Astrocyte (in vitro differentiated cells and primary cell): ENCODE measurements around the gene CTDSPL. TPM values are rescaled to one million over a fixed set of nuclear protein-coding genes. Genes with fewer than 3 reads are reported as not detected.

Experiments used
- DNase-seq: peaks from one replicate; pipeline ENCODE4 v3.0.0-alpha.2; 2010; ENCODE audit warnings: low read depth
- FAIRE-seq: peaks from 2 replicates; lab custom pipeline; 2011; peaks lifted over from hg19 to GRCh38; lab: Jason Lieb, UNC
- H2AFZ ChIP-seq: 2 replicates; pipeline ENCODE4 v1.6.0; 2012; ENCODE audit warnings: low read depth, low read length, inconsistent platforms
- H3K27ac ChIP-seq: 2 replicates; pipeline ENCODE4 v1.5.1; 2011; ENCODE audit warnings: low read depth, low read length, inconsistent platforms
- H3K27me3 ChIP-seq: 2 replicates; pipeline ENCODE4 v1.6.0; 2011; ENCODE audit warnings: low read length, inconsistent platforms; ENCODE audit not compliant: insufficient read depth
- H3K36me3 ChIP-seq: 2 replicates; pipeline ENCODE4 v1.5.1; 2011; ENCODE audit warnings: low read length, inconsistent platforms; ENCODE audit not compliant: insufficient read depth
- H3K4me1 ChIP-seq: 2 replicates; pipeline ENCODE4 v1.5.1; 2011; ENCODE audit warnings: low read length, inconsistent platforms; ENCODE audit not compliant: insufficient read depth
- H3K4me2 ChIP-seq: 2 replicates; pipeline ENCODE4 v1.6.0; 2012; ENCODE audit warnings: low read length, inconsistent platforms
- H3K4me3 ChIP-seq: 2 replicates; pipeline ENCODE4 v1.5.1; 2011; ENCODE audit warnings: low read depth, mild to moderate bottlenecking, low read length, inconsistent platforms; ENCODE audit not compliant: insufficient read depth
- H3K79me2 ChIP-seq: 2 replicates; pipeline ENCODE4 v1.6.0; 2012; ENCODE audit warnings: mild to moderate bottlenecking, low read length, inconsistent platforms; ENCODE audit not compliant: insufficient read depth
- H3K9ac ChIP-seq: 2 replicates; pipeline ENCODE4 v1.6.0; 2012; ENCODE audit warnings: mild to moderate bottlenecking, low read length, inconsistent platforms
- H3K9me3 ChIP-seq: 2 replicates; pipeline ENCODE4 v1.5.1; 2012; ENCODE audit warnings: low read depth, mild to moderate bottlenecking, low read length, inconsistent platforms; ENCODE audit not compliant: insufficient read depth
- H4K20me1 ChIP-seq: 2 replicates; pipeline ENCODE4 v1.6.0; 2012; ENCODE audit warnings: low read length, inconsistent platforms; ENCODE audit not compliant: insufficient read depth
- H3K27ac Mint-ChIP-seq: one replicate; pipeline ENCODE4 v1.8.0; 2021; ENCODE audit warnings: mild to moderate bottlenecking, mixed read lengths; ENCODE audit not compliant: unreplicated experiment
- H3K27me3 Mint-ChIP-seq: one replicate; pipeline ENCODE4 v1.8.0; 2021; ENCODE audit warnings: low read depth, mixed read lengths; ENCODE audit not compliant: unreplicated experiment
- H3K36me3 Mint-ChIP-seq: one replicate; pipeline ENCODE4 v1.8.0; 2021; ENCODE audit warnings: low read depth, mixed read lengths; ENCODE audit not compliant: unreplicated experiment
- H3K4me1 Mint-ChIP-seq: one replicate; pipeline ENCODE4 v1.8.0; 2021; ENCODE audit warnings: low read depth, mixed read lengths; ENCODE audit not compliant: unreplicated experiment
- H3K4me3 Mint-ChIP-seq: one replicate; pipeline ENCODE4 v1.8.0; 2021; ENCODE audit warnings: mild to moderate bottlenecking, moderate library complexity, mixed read lengths; ENCODE audit not compliant: unreplicated experiment
- H3K9me3 Mint-ChIP-seq: one replicate; pipeline ENCODE4 v1.8.0; 2021; ENCODE audit warnings: mild to moderate bottlenecking, mixed read lengths; ENCODE audit not compliant: unreplicated experiment
- CTCF ChIP-seq: IDR thresholded peaks from 2 replicates; pipeline ENCODE4 v1.5.1; 2011; ENCODE audit warnings: low read depth, mild to moderate bottlenecking, inconsistent platforms, low read length, moderate library complexity; ENCODE audit not compliant: insufficient read depth
- EZH2 ChIP-seq: IDR thresholded peaks from 2 replicates; pipeline ENCODE4 v1.6.1; 2012; ENCODE audit warnings: mild to moderate bottlenecking, low read length, inconsistent platforms; ENCODE audit not compliant: insufficient read depth
- total RNA-seq: library from RNA; stranded (reverse); gene quantifications from 2 replicates; pipeline ENCODE4 v1.2.1, GENCODE V29; 2021

Gene CTDSPL
- total RNA-seq, 1 donor from 2014 or later: 37.9 TPM

GRCh38 chr3:37991109-37991508 is 129.4 kb downstream of the CTDSPL start:
- H2AFZ ChIP-seq: no peak overlapping the region
- no peak for FAIRE-seq

GRCh38 chr3:37991823-37992222 is 130.1 kb downstream of the CTDSPL start:
- Mint-ChIP-seq H3K4me3 (no peak overlapping the region), H3K36me3 (no peaks in the 10 kb centered on the region), H3K27ac (no peak overlapping the region), H3K9me3 (peaks cover 2% of the 10 kb centered on the region), H3K4me1 (peaks cover 1% of the 10 kb centered on the region), H3K27me3 (peaks cover 44% of the 10 kb centered on the region)
- peaks cover 6% of the 10 kb centered on the region for H3K4me1 ChIP-seq
- H3K36me3 ChIP-seq: no peaks in the 10 kb centered on the region
- H2AFZ ChIP-seq: no peak overlapping the region
- FAIRE-seq (no peak), DNase-seq (no peak)
- H3K79me2 ChIP-seq: no peaks in the 10 kb centered on the region
- H4K20me1 ChIP-seq: no peaks in the 10 kb centered on the region
- H3K27ac ChIP-seq: no peak overlapping the region
- no peak overlapping the region for H3K4me2 ChIP-seq
- no peak overlapping the region for H3K9ac ChIP-seq
- no peaks in the 10 kb centered on the region for H3K9me3 ChIP-seq
- no peak overlapping the region for H3K4me3 ChIP-seq
- TF ChIP-seq CTCF: no peak
- H3K27me3 ChIP-seq: peaks cover 5% of the 10 kb centered on the region

More at GRCh38 chr3:37991109-37991508, 129.4 kb downstream of the CTDSPL start:
- Mint-ChIP-seq H3K27ac (no peak overlapping the region), H3K9me3 (peaks cover 2% of the 10 kb centered on the region), H3K4me3 (no peak overlapping the region), H3K27me3 (peaks cover 44% of the 10 kb centered on the region), H3K36me3 (peaks cover under 1% of the 10 kb centered on the region), H3K4me1 (peaks cover 1% of the 10 kb centered on the region)
- peaks cover 5% of the 10 kb centered on the region for H3K27me3 ChIP-seq
- TF ChIP-seq CTCF (no peak), EZH2 (no peak)
- H4K20me1 ChIP-seq: no peaks in the 10 kb centered on the region
- no peaks in the 10 kb centered on the region for H3K79me2 ChIP-seq
- H3K9ac ChIP-seq: no peak overlapping the region
- no peak overlapping the region for H3K4me2 ChIP-seq
- H3K9me3 ChIP-seq: no peaks in the 10 kb centered on the region
- H3K27ac ChIP-seq: no peak overlapping the region
- DNase-seq: no peak
- H3K4me3 ChIP-seq: no peak overlapping the region
- H3K36me3 ChIP-seq: no peaks in the 10 kb centered on the region
- H3K4me1 ChIP-seq: peaks cover 6% of the 10 kb centered on the region

GRCh38 chr3:37992271-37993066 is 130.8 kb downstream of the CTDSPL start:
- DNase-seq: no peak
- H2AFZ ChIP-seq: no peak overlapping the region
- H3K4me3 Mint-ChIP-seq: no peak overlapping the region

More at GRCh38 chr3:37992271-37993066, 130.8 kb downstream of the CTDSPL start:
- no peak overlapping the region for H3K27ac ChIP-seq
- no peak overlapping the region for H3K4me2 ChIP-seq
- peaks cover 1% of the 10 kb centered on the region for H3K4me1 Mint-ChIP-seq
- H3K9me3 Mint-ChIP-seq: peaks cover 2% of the 10 kb centered on the region
- H3K36me3 Mint-ChIP-seq: no peaks in the 10 kb centered on the region
- peaks cover 6% of the 10 kb centered on the region for H3K4me1 ChIP-seq
- no peak overlapping the region for H3K27ac Mint-ChIP-seq
- peaks cover 44% of the 10 kb centered on the region for H3K27me3 Mint-ChIP-seq
- H3K27me3 ChIP-seq: peaks cover 5% of the 10 kb centered on the region
- no peaks in the 10 kb centered on the region for H3K36me3 ChIP-seq
- H3K9me3 ChIP-seq: no peaks in the 10 kb centered on the region
- no peaks in the 10 kb centered on the region for H3K79me2 ChIP-seq
- no peaks in the 10 kb centered on the region for H4K20me1 ChIP-seq
- TF ChIP-seq CTCF: no peak
- TF ChIP-seq EZH2: no peak
- no peak overlapping the region for H3K9ac ChIP-seq
- FAIRE-seq: no peak
- no peak overlapping the region for H3K4me3 ChIP-seq
